GM18526 (cell line): Measurements from ENCODE around the gene GRPEL2.

Experiments used
- POLR2A ChIP-seq: IDR thresholded peaks from 3 replicates; pipeline ENCODE4 v1.6.1; 2011; ENCODE audit not compliant: insufficient read length; ENCODE audit errors: extremely low read depth

The GRPEL2 gene

GRCh38 chr5:149313151-149313841 is 32.0 kb upstream of the GRPEL2 start:
- TF ChIP-seq POLR2A: no peak

- no peak for TF ChIP-seq POLR2A
Observed at GRCh38 chr5:149314571-149315111, 30.7 kb upstream of the GRPEL2 start.

- no peak for TF ChIP-seq POLR2A
Observed at GRCh38 chr5:149315753-149316152, 29.5 kb upstream of the GRPEL2 start.

GRCh38 chr5:149317281-149318048 is 27.8 kb upstream of the GRPEL2 start:
- no peak for TF ChIP-seq POLR2A

GRCh38 chr5:149319174-149319573 is 26.1 kb upstream of the GRPEL2 start:
- no peak for TF ChIP-seq POLR2A

- TF ChIP-seq POLR2A: no peak
Observed at GRCh38 chr5:149320791-149321330, 24.4 kb upstream of the GRPEL2 start.

- TF ChIP-seq POLR2A: no peak
Observed at GRCh38 chr5:149322518-149322917, 22.8 kb upstream of the GRPEL2 start.

- TF ChIP-seq POLR2A: no peak
Observed at GRCh38 chr5:149323210-149323609, 22.1 kb upstream of the GRPEL2 start.

- TF ChIP-seq POLR2A: no peak
Observed at GRCh38 chr5:149323621-149324205, 21.6 kb upstream of the GRPEL2 start.

GRCh38 chr5:149324641-149325040 is 20.7 kb upstream of the GRPEL2 start:
- TF ChIP-seq POLR2A: no peak

GRCh38 chr5:149325166-149325735 is 20.0 kb upstream of the GRPEL2 start:
- no peak for TF ChIP-seq POLR2A

GRCh38 chr5:149325894-149326293 is 19.4 kb upstream of the GRPEL2 start:
- TF ChIP-seq POLR2A: no peak

GRCh38 chr5:149326611-149327010 is 18.7 kb upstream of the GRPEL2 start:
- no peak for TF ChIP-seq POLR2A

GRCh38 chr5:149328177-149328576 is 17.1 kb upstream of the GRPEL2 start:
- no peak for TF ChIP-seq POLR2A

GRCh38 chr5:149333711-149334443 is 11.4 kb upstream of the GRPEL2 start:
- TF ChIP-seq POLR2A: no peak
